Measurements from ENCODE around the gene SLC24A3. TPM values are rescaled to one million over a fixed set of nuclear protein-coding genes. Genes with fewer than 3 reads are reported as not detected.

The SLC24A3 gene
- total RNA-seq, 1 donor from 2014 or later: not detected

GRCh38 chr20:19691125-19691524 lies 478.7 kb downstream of the SLC24A3 start:
- DNase-seq: no peak

DNA sequence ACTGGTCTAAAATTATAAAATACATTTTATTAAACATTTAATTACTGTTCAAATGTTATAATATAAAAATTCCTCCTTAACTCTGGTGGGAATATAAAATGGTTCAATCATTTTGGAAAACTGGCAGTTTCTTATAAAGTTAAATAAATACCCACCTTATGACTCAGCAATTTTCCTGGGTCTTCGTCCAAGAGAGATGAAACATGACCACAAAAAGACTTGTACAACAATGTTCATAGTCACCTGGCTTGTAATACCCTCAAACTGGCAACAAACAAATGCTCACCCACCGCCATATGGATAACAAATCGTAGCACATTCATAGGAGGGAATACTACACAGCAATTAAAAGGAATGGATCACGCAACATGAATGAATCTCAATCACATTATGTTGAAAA lies 479.7 kb downstream of the SLC24A3 start:
- no peak for DNase-seq

DNA sequence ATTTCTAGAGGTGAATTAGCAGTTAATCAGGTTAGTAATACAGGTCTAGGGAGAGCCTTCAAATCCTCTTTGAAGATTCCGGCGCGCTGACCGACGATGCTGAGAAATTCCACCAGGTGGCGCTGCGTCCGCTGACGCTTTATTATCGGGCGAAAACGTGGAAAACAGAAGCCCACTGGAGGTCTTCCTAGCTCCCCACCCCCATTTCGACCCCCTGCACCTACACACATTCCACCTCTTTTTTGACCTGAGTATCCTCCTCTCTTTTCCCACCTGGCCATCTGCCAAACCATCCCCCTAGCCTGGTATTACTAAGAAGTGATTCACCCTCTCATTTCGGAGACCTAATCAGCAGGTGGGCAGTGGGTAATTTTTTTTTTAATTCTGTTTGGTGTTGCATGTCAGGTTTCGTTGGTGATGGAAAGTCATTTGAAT lies 480.3 kb downstream of the SLC24A3 start:
- peak; percentile 68 for DNase-seq

DNA sequence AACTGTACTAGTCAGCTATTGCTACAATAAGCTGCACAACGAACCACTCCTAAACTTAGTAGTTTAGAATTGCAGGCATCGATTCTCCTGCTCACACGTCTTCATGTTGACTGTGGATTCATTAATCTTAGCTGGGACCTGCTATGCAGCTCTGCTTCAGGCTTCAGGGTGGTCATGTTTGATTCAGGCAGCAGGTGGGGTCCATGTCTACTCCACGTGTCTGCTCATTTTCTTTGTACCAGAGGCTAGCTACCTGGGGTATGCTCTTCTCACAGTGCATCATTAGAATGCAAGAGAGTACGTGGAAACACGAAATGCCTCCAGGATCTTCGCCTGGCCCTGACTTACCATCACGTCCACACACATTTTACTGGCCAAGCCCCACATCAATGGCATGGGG lies 481.1 kb downstream of the SLC24A3 start:
- DNase-seq: no peak

GRCh38 chr20:19695081-19695480 lies 482.6 kb downstream of the SLC24A3 start:
- DNase-seq: peak; percentile 5

- DNase-seq: no peak
Observed at GRCh38 chr20:19696620-19697019, 484.2 kb downstream of the SLC24A3 start.

DNA sequence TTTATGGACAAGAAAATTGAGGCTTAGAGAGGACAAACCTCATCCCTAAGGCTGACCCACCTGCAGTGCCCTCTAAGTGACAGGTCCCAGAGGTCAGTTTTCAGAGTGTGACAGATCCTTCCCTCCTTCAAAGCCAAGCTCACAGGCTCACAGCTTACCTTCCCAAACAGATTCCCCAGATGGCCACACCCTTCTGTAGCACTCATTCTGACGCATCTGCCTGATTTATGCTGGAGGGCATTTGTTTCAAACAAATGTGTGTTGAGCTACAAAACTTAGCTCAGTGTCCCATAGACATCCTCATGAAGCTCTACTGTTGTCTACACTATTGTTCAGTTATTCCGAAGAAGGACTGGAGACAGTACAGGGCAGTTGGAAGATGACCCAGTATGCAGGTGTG lies 485.0 kb downstream of the SLC24A3 start:
- no peak for DNase-seq

DNA sequence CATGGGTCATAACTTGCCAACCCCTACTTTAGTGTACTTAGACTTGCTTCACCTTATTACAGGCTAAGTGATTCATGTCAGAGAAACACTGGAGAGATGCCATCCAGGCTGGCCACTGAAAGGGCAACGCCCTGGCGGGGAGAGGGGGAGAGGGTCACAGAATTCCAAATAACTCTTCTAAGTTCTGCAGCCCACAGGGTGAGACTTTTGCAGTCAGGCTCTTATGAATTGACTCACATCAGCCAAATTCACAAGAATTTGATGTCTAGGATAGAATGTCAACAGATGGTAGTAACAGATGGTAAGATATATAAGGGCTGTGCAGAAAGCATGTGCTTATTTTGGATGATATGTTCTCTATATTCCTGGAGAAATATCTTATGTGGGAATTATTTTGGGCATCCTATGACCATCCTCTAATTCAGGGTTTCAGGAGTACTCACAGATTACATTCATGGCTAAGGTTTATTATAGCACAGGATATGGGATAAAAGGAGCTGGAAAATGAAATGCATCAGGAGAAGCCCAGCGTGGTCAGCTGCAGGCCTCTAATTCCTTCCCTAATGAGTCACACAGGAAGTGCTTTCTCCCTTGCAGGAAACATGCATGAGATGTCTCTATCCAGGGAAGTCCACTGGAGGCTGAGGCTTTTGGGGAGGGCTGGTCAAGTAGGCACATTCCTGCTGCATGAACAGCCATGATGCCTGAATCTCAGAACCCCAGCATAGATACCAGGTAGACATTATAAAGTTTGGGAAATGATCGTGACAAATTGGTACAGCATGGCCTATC lies 486.9 kb downstream of the SLC24A3 start:
- DNase-seq: peak; percentile 72

- no peak for DNase-seq
Observed at GRCh38 chr20:19701429-19701828, 489.0 kb downstream of the SLC24A3 start.

DNA sequence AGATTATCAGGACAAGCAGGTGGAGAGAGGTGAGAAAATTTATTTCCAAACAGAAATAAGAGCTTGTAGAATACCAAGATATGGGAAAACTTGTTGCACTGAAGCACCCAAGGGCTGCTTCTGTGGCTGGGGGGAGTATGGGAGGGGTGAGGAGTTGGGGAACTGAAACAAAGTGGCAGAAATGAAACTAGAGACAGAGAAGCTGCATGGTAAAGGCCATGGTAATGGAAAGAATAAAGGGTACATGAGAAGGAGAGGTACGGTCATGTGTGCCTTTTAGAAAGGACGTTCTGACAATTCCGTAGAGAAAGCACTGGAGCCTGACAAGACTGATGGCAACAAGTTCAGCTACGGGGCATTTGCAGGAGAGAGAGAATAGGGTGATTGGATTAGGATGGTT lies 494.0 kb downstream of the SLC24A3 start:
- DNase-seq: no peak

DNA sequence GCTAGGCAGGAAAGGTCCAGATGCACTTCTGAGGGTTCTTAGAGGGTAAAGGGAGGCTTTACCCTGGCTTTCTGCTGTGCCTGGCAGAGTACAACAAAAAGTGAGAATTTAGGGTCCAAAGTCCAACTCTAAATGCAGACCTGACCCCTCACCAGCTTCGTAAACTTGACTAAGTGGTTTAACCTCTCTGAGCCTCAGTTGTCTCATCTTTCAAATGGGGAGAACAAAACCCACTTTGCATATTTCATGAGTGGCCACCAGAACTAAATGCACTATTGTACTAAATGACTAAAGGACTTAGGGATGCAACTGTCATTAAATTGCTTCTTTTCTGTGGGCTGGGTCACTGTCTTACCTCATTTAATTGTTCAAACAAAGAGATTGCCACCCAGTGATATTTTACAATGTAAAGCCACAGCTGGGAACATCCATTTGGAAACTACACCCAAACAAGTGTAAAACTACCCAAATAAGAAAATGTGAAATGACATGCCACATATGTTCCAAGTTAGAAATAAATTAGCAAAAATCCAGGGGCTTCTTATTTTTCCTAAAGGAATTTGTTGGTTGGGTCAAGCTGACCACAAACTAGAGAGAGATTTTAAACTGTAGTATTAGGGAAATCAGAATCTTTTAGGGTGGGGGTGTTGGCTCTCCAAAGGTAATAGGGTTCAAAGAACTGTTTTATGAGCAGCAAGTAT lies 497.3 kb downstream of the SLC24A3 start:
- DNase-seq: no peak

- no peak for DNase-seq
Observed at GRCh38 chr20:19710336-19711120, 498.1 kb downstream of the SLC24A3 start.

DNA sequence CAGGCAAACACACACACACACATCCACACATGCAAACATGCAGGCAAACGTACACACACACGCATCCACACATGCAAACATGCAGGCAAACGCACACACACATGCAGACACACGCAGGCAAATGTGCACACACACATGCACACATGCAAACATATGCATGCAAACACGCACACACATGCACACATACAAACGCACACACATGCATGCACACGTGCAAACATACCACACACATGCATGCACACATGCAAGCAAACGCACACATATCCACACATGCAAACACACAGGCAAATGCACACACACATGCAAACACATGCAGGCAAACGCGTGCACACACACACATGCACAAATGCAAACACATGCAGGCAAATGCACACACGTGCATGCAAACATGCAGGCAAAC lies 498.7 kb downstream of the SLC24A3 start:
- DNase-seq: no peak

GRCh38 chr20:19712721-19713260 lies 500.3 kb downstream of the SLC24A3 start:
- DNase-seq: no peak

DNA sequence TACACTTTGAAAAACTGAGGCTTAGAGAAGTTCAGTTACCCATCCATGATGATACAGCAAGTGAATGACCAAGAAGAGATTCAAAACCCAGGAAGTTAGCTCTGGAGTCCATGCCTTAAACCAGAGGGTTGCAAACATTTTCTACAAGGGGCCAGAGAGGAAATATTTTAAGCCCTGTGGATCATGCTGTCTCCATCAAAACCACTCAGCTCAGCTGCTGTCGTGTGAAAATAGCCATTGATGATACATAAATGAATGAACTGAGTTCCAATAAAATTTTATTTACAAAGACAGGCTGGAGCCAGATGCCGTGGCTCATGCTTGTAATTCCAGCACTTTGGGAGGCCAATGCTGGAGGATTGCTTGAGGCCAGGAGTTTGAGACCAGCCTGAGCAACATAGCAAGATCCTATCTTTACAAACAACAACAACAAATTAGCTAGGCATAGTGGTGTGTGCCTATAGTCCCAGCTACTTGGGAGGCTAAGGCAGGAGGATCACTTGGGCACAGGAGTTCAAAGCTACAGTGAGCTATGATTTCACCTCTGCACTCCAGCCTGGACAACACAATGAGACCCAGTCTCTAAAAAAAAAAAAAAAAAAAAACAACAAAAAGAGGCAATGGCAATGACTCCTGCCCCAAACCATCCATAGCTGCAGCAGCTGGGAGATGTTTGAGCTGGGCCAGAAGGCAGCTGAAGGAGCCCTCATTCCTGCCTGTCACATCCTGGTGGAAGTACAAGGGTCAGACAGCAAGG lies 501.6 kb downstream of the SLC24A3 start:
- no peak for DNase-seq

- DNase-seq: no peak
Observed at GRCh38 chr20:19714579-19714840, 502.1 kb downstream of the SLC24A3 start.

- DNase-seq: no peak
Observed at GRCh38 chr20:19715986-19716385, 503.5 kb downstream of the SLC24A3 start.

DNA sequence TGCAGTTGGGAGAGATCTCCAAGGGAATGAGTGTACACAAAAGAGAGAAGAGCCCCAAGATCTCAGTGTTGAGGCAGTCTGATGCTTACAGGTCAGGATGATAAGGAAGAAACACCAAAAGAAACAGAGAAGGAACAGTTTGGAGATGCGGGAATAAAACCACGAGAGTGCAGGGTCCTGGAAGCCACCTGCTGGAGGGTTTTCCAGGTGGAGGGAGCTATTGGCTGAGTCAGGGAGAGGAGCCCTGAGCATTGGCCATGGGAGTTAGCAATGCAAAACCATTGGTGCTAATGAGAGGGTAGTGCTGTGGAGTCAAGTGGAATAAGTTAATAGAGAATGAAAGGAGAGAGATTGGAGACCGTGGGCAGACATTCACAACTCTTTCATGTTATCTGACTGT lies 506.4 kb downstream of the SLC24A3 start:
- DNase-seq: no peak

GRCh38 chr20:19720991-19721390 lies 508.5 kb downstream of the SLC24A3 start:
- DNase-seq: no peak

DNA sequence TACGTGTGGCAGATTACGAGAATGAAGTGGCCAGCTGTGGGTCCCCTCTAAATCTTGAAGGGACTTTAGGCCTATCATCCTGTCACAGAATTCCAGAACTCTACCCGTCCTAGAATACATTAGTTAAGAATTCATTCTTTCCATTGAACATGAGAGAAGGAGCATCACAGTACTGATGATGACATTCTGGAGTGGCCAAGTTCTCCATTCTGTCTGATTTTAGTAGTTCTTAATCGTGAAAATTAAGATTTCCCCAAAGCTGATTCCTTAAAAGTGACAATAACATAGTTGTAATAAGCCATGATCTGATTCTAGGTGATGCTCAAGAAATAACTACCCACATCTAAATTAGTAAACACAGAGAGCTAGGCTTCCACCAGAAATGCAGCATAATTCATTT lies 510.6 kb downstream of the SLC24A3 start:
- DNase-seq: no peak

DNA sequence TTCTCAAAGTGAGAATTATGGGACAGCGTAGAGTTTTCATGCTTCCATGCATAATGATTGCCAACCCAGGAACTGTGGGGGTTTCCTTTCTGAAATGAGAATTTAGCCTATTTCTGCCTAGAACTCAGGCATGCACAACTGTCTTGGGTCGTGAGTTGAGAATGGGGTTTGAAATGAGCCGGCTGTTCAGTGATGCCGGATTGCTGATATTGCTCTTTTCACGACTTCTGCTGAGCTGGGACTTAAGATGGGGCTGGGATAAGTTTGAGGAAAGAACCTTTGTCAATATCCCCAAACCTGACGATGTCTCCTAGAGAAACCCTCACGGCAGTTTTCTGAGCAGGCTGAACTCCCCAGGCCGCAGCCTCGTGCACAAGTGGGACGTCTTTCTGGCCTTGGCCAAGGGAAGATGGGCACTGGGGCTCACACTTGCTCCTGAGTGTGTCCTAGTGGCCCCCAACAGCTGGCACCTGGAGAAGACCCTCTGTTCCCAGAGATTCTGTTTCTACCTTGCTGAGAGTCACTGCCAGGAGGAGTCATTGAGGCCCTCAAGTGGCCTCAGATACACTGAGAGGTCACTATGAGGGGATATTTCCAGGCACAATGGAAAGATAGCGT lies 511.5 kb downstream of the SLC24A3 start:
- DNase-seq: no peak

GRCh38 chr20:19725373-19725772 lies 512.9 kb downstream of the SLC24A3 start:
- DNase-seq: no peak

All from dermis blood vessel endothelial cell (primary cell).